ENCODE measurements around the gene PDCD10.

The PDCD10 gene

GRCh38 chr3:167644611-167645010 lies 90.1 kb downstream of the PDCD10 start:
- H3K9me3 ChIP-seq (ENCODE audit: control insufficient read depth, low read depth, low read length): no peaks in the 10 kb centered on the region
- no peaks in the 10 kb centered on the region for H3K4me1 ChIP-seq (ENCODE audit: control insufficient read depth, low read depth, low read length)
- H3K4me3 ChIP-seq (ENCODE audit: low read length): no peak overlapping the region
- H3K9ac ChIP-seq (ENCODE audit: low read length): no peak overlapping the region
- H3K36me3 ChIP-seq (ENCODE audit: control insufficient read depth, low read depth, low read length): no peaks in the 10 kb centered on the region
- H3K27me3 ChIP-seq (ENCODE audit: control insufficient read depth, insufficient read depth, low read length): no peaks in the 10 kb centered on the region
- H3K27ac ChIP-seq (ENCODE audit: low read length): no peak overlapping the region

Measured in iPS-18a (cell line).